HEK293 (cell line): ENCODE measurements around the gene TPRN.
A peak's percentile ranks its signal among the peaks of the same experiment; 100 is the strongest.

Experiments used
- KLF9 ChIP-seq: fragments of 450-650 bp; formaldehyde crosslinking; IDR thresholded peaks from 2 replicates; pipeline ENCODE4 v1.5.1; 2016; ENCODE audit warnings: missing biosample characterization, missing genetic modification characterization, low read depth
- PRDM4 ChIP-seq: fragments of 450-650 bp; formaldehyde crosslinking; IDR thresholded peaks from 2 replicates; pipeline ENCODE4 v1.5.1; 2017; ENCODE audit warnings: missing biosample characterization, missing genetic modification characterization
- SCRT1 ChIP-seq: fragments of 450-650 bp; formaldehyde crosslinking; IDR thresholded peaks from 2 replicates; pipeline ENCODE4 v1.5.1; 2016; ENCODE audit warnings: missing biosample characterization, missing genetic modification characterization, borderline replicate concordance
- YY1 ChIP-seq: fragments of 450-650 bp; formaldehyde crosslinking; IDR thresholded peaks from 2 replicates; pipeline ENCODE4 v1.5.1; 2018; ENCODE audit warnings: missing biosample characterization, missing genetic modification characterization
- ZBTB1 ChIP-seq: fragments of 450-650 bp; formaldehyde crosslinking; IDR thresholded peaks from 2 replicates; pipeline ENCODE4 v1.5.1; 2016; ENCODE audit warnings: missing biosample characterization, missing genetic modification characterization
- ZBTB11 ChIP-seq: fragments of 450-650 bp; formaldehyde crosslinking; conservative IDR thresholded peaks from 2 replicates; pipeline ENCODE4 v1.5.1; 2016; ENCODE audit warnings: low read depth, missing biosample characterization, missing genetic modification characterization
- ZBTB26 ChIP-seq: fragments of 450-650 bp; formaldehyde crosslinking; optimal IDR thresholded peaks from 2 replicates; pipeline ENCODE3; 2016; ENCODE audit warnings: missing biosample characterization, mild to moderate bottlenecking, missing genetic modification characterization
- ZFP69B ChIP-seq: fragments of 450-650 bp; formaldehyde crosslinking; IDR thresholded peaks from 2 replicates; pipeline ENCODE4 v1.5.1; 2016; ENCODE audit warnings: missing biosample characterization, missing genetic modification characterization
- ZNF10 ChIP-seq: fragments of 450-650 bp; formaldehyde crosslinking; IDR thresholded peaks from 2 replicates; pipeline ENCODE4 v1.5.1; 2017; ENCODE audit warnings: missing biosample characterization, missing genetic modification characterization
- ZNF174 ChIP-seq: fragments of 450-650 bp; formaldehyde crosslinking; IDR thresholded peaks from 2 replicates; pipeline ENCODE4 v1.5.0; 2017; ENCODE audit warnings: missing biosample characterization, mild to moderate bottlenecking, missing genetic modification characterization
- ZNF24 ChIP-seq: fragments of 450-650 bp; formaldehyde crosslinking; IDR thresholded peaks from 2 replicates; pipeline ENCODE4 v1.5.1; 2016; ENCODE audit warnings: missing biosample characterization, missing genetic modification characterization
- ZNF292 ChIP-seq: fragments of 450-650 bp; formaldehyde crosslinking; IDR thresholded peaks from 2 replicates; pipeline ENCODE4 v1.5.1; 2016; ENCODE audit warnings: low read depth, missing biosample characterization, missing genetic modification characterization, borderline replicate concordance
- ZNF501 ChIP-seq: fragments of 450-650 bp; formaldehyde crosslinking; IDR thresholded peaks from 2 replicates; pipeline ENCODE4 v1.5.1; 2016; ENCODE audit warnings: missing biosample characterization, missing genetic modification characterization
- ZNF521 ChIP-seq: fragments of 450-650 bp; formaldehyde crosslinking; IDR thresholded peaks from 2 replicates; pipeline ENCODE4 v1.5.1; 2017; ENCODE audit warnings: missing biosample characterization, mild to moderate bottlenecking, missing genetic modification characterization
- ZNF585B ChIP-seq: fragments of 450-650 bp; formaldehyde crosslinking; IDR thresholded peaks from 2 replicates; pipeline ENCODE4 v1.5.1; 2016; ENCODE audit warnings: missing biosample characterization, missing genetic modification characterization
- ZNF624 ChIP-seq: fragments of 450-650 bp; formaldehyde crosslinking; IDR thresholded peaks from 2 replicates; pipeline ENCODE4 v1.5.1; 2017; ENCODE audit warnings: missing biosample characterization, missing genetic modification characterization
- ZNF664 ChIP-seq: fragments of 450-650 bp; formaldehyde crosslinking; IDR thresholded peaks from 2 replicates; pipeline ENCODE4 v1.5.1; 2016; ENCODE audit warnings: missing biosample characterization, missing genetic modification characterization
- ZNF701 ChIP-seq: fragments of 450-650 bp; formaldehyde crosslinking; IDR thresholded peaks from 2 replicates; pipeline ENCODE4 v1.5.1; 2016; ENCODE audit warnings: missing biosample characterization, missing genetic modification characterization
- ZNF768 ChIP-seq: fragments of 450-650 bp; formaldehyde crosslinking; IDR thresholded peaks from 2 replicates; pipeline ENCODE4 v1.5.1; 2018; ENCODE audit warnings: missing biosample characterization, mild to moderate bottlenecking, missing genetic modification characterization
- ZSCAN23 ChIP-seq: fragments of 450-650 bp; formaldehyde crosslinking; IDR thresholded peaks from 2 replicates; pipeline ENCODE4 v1.5.1; 2016; ENCODE audit warnings: missing biosample characterization, missing genetic modification characterization
- ZSCAN30 ChIP-seq: fragments of 450-650 bp; IDR thresholded peaks from 2 replicates; pipeline ENCODE4 v1.5.1; 2018; ENCODE audit warnings: missing biosample characterization, mild to moderate bottlenecking, missing genetic modification characterization, moderate library complexity
- ZXDB ChIP-seq: fragments of 450-650 bp; formaldehyde crosslinking; IDR thresholded peaks from 2 replicates; pipeline ENCODE4 v1.5.1; 2016; ENCODE audit warnings: missing biosample characterization, missing genetic modification characterization
- TF ChIP-seq, protein P1 (sequence below): fragments of 450-650 bp; formaldehyde crosslinking; IDR thresholded peaks from 2 replicates; pipeline ENCODE4 v1.5.1; 2017; ENCODE audit warnings: missing biosample characterization, mild to moderate bottlenecking, missing genetic modification characterization, moderate library complexity
- TF ChIP-seq, protein P2 (sequence below): fragments of 450-650 bp; formaldehyde crosslinking; IDR thresholded peaks from 2 replicates; pipeline ENCODE4 v1.5.1; 2016; ENCODE audit warnings: missing biosample characterization, missing genetic modification characterization
- TF ChIP-seq, protein P3 (sequence below): fragments of 450-650 bp; formaldehyde crosslinking; IDR thresholded peaks from 2 replicates; pipeline ENCODE4 v1.5.1; 2016; ENCODE audit warnings: missing biosample characterization, missing genetic modification characterization, borderline replicate concordance

The TPRN gene

DNA sequence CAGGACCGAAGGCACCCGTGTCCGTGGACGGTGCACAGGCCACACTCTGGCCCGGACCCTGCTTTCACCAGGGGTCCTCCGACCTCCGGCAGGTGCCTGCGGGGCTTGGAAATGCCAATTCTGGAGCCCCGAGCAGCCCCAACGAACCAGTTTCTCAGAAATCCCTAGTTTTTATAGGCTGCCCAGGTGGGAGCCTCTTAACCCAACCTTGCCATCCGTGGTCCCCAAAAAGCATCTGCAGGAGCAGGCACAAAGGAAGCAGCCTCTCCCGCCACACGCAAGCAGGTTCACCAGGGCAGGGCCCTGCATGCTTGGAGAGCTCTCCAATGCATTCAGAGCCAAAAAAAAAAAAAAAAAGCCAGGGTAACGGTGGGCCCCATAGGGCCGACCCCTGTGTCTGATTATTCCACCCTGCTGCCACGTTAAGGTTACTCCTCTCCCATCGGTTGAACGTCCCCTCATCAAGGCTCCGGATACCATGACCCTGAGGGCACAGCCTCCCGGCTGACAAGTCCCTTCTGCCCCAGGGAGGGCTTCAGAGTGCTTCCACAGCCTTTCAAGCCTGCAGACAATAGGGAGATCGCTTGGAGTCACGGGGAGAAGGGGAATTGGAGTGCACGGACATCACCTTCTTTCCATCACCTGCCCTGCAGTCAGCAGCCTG, 796 bp upstream of the TPRN start (continued):
- TF ChIP-seq, protein P1, sequence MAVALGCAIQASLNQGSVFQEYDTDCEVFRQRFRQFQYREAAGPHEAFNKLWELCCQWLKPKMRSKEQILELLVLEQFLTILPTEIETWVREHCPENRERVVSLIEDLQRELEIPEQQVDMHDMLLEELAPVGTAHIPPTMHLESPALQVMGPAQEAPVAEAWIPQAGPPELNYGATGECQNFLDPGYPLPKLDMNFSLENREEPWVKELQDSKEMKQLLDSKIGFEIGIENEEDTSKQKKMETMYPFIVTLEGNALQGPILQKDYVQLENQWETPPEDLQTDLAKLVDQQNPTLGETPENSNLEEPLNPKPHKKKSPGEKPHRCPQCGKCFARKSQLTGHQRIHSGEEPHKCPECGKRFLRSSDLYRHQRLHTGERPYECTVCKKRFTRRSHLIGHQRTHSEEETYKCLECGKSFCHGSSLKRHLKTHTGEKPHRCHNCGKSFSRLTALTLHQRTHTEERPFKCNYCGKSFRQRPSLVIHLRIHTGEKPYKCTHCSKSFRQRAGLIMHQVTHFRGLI: no peak
- TF ChIP-seq KLF9: no peak
- no peak for TF ChIP-seq YY1 (tag by site-specific recombination)
- no peak for TF ChIP-seq ZNF624
- TF ChIP-seq ZNF521 (tag by site-specific recombination): no peak
- TF ChIP-seq SCRT1: no peak
- TF ChIP-seq ZNF292 (tag by site-specific recombination): no peak
- TF ChIP-seq ZNF585B (tag by site-specific recombination): no peak
- peak; percentile 65; the same call in 1 of the 2 replicates for TF ChIP-seq ZFP69B
- no peak for TF ChIP-seq ZSCAN23 (tag by site-specific recombination)
- TF ChIP-seq ZBTB26 (tag by site-specific recombination): peak; percentile 36
- no peak for TF ChIP-seq PRDM4 (tag by site-specific recombination)
- TF ChIP-seq, protein P2, sequence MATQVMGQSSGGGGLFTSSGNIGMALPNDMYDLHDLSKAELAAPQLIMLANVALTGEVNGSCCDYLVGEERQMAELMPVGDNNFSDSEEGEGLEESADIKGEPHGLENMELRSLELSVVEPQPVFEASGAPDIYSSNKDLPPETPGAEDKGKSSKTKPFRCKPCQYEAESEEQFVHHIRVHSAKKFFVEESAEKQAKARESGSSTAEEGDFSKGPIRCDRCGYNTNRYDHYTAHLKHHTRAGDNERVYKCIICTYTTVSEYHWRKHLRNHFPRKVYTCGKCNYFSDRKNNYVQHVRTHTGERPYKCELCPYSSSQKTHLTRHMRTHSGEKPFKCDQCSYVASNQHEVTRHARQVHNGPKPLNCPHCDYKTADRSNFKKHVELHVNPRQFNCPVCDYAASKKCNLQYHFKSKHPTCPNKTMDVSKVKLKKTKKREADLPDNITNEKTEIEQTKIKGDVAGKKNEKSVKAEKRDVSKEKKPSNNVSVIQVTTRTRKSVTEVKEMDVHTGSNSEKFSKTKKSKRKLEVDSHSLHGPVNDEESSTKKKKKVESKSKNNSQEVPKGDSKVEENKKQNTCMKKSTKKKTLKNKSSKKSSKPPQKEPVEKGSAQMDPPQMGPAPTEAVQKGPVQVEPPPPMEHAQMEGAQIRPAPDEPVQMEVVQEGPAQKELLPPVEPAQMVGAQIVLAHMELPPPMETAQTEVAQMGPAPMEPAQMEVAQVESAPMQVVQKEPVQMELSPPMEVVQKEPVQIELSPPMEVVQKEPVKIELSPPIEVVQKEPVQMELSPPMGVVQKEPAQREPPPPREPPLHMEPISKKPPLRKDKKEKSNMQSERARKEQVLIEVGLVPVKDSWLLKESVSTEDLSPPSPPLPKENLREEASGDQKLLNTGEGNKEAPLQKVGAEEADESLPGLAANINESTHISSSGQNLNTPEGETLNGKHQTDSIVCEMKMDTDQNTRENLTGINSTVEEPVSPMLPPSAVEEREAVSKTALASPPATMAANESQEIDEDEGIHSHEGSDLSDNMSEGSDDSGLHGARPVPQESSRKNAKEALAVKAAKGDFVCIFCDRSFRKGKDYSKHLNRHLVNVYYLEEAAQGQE (tag by site-specific recombination): no peak
- no peak for TF ChIP-seq ZNF174 (tag by site-specific recombination)
- TF ChIP-seq ZNF10: peak; percentile 43; the same call in 1 of the 2 replicates
- no peak for TF ChIP-seq ZNF768
- TF ChIP-seq ZNF501 (tag by site-specific recombination): no peak; the same call in 1 of the 2 replicates
- TF ChIP-seq, protein P3, sequence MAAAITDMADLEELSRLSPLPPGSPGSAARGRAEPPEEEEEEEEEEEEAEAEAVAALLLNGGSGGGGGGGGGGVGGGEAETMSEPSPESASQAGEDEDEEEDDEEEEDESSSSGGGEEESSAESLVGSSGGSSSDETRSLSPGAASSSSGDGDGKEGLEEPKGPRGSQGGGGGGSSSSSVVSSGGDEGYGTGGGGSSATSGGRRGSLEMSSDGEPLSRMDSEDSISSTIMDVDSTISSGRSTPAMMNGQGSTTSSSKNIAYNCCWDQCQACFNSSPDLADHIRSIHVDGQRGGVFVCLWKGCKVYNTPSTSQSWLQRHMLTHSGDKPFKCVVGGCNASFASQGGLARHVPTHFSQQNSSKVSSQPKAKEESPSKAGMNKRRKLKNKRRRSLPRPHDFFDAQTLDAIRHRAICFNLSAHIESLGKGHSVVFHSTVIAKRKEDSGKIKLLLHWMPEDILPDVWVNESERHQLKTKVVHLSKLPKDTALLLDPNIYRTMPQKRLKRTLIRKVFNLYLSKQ (tag by site-specific recombination): no peak
- no peak for TF ChIP-seq ZNF24 (tag by site-specific recombination)
- no peak for TF ChIP-seq ZBTB1
- TF ChIP-seq ZBTB11 (tag by site-specific recombination): no peak
- TF ChIP-seq ZXDB (tag by site-specific recombination): 0 out of 2 replicates have a peak, but pooled peaks have one; percentile 7
- no peak for TF ChIP-seq ZNF701 (tag by site-specific recombination)
- no peak for TF ChIP-seq ZSCAN30 (tag by site-specific recombination)
- no peak for TF ChIP-seq ZNF664
